A549 (cell line): ENCODE data around the gene DNAJC16. TPM values are rescaled to one million over a fixed set of nuclear protein-coding genes. Genes with fewer than 3 reads are reported as not detected.

Experiments
- ATAC-seq, 2 experiments: fragments of 200-7000 bp in 1 of 2; fragments of >200 bp in 1 of 2; cut with Nextera tagmentation in 1 of 2; cut with Tn5 transposase in 1 of 2; 3 replicates each; pipeline versions ENCODE4 v1.8.0 to v1.9.1; 2018 to 2020; ENCODE audit warnings: mild to moderate bottlenecking in 1 of 2, moderate library complexity in 1 of 2
- CTCF ChIA-PET: fragments of 300-600 bp; sonication (Branson Sonifier 250); formaldehyde crosslinking; extraction: SDS; loops from one replicate; lab custom pipeline; 2021; ENCODE audit warnings: antibody characterized with exemption, inconsistent platforms; lab: Yijun Ruan, JAX
- POLR2A ChIA-PET: fragments of 350-600 bp; formaldehyde crosslinking; extraction: SDS; loops from one replicate; lab custom pipeline; 2021; ENCODE audit warnings: antibody characterized with exemption, inconsistent platforms; lab: Yijun Ruan, JAX
- DNase-seq, 2 experiments: peaks; one replicate each; pipeline versions ENCODE4 v3.0.0 to v3.0.0-alpha.2; 2011 to 2016; ENCODE audit warnings: low read depth in 1 of 2, low spot score in 1 of 2
- FAIRE-seq: peaks from 2 replicates; lab custom pipeline; 2011; peaks lifted over from hg19 to GRCh38; lab: Jason Lieb, UNC
- H3K27ac ChIP-seq, 2 experiments: fragments of >200 bp; sonication (Bioruptor Twin); formaldehyde crosslinking; 3 replicates each; pipeline ENCODE4 v1.5.1; 2016 to 2017
- H3K4me1 ChIP-seq: fragments of >200 bp; sonication (Bioruptor Twin); formaldehyde crosslinking; 3 replicates; pipeline ENCODE4 v1.6.1; 2016
- H3K4me2 ChIP-seq: fragments of >200 bp; sonication (Bioruptor Twin); formaldehyde crosslinking; 3 replicates; pipeline ENCODE4 v1.6.1; 2016
- H3K4me3 ChIP-seq: fragments of >200 bp; sonication (Bioruptor Twin); formaldehyde crosslinking; 3 replicates; pipeline ENCODE4 v1.5.1; 2016
- H3K9me3 ChIP-seq: fragments of >200 bp; sonication (Bioruptor Twin); formaldehyde crosslinking; 3 replicates; pipeline ENCODE4 v1.6.1; 2016
- BCL3 ChIP-seq: fragments of >200 bp; sonication (Bioruptor Twin); formaldehyde crosslinking; IDR thresholded peaks from 3 replicates; pipeline ENCODE4 v1.6.1; 2016
- BHLHE40 ChIP-seq: IDR thresholded peaks from 2 replicates; pipeline ENCODE4 v1.6.1; 2012; ENCODE audit warnings: low read depth, low read length, inconsistent platforms
- CEBPB ChIP-seq, 2 experiments: fragments of >200 bp in 1 of 2; sonication (Bioruptor Twin) in 1 of 2; formaldehyde crosslinking in 1 of 2; IDR thresholded peaks; 2 replicates each; pipeline ENCODE4 v1.6.1; 2012 to 2016
- CHD4 ChIP-seq: fragments of 200-600 bp; sonication (generic); IDR thresholded peaks from 2 replicates; pipeline ENCODE4 v1.6.1; 2016; ENCODE audit warnings: antibody characterized with exemption, mild to moderate bottlenecking, borderline replicate concordance
- EHF ChIP-seq: fragments of 250-450 bp; sonication (Bioruptor Pico); IDR thresholded peaks from 2 replicates; pipeline ENCODE4 v1.5.0; 2020; ENCODE audit warnings: mild to moderate bottlenecking
- ELK1 ChIP-seq: fragments of 150-350 bp; IDR thresholded peaks from 2 replicates; pipeline ENCODE4 v1.6.1; 2014; ENCODE audit warnings: low read depth, mild to moderate bottlenecking, low read length
- FOSL2 ChIP-seq, 2 experiments: fragments of 450-650 bp in 1 of 2; fragments of >200 bp in 1 of 2; sonication (Bioruptor Twin) in 1 of 2; formaldehyde crosslinking; IDR thresholded peaks; 2 replicates each; pipeline versions ENCODE4 v1.5.0 to v1.6.1; 2016 to 2020; ENCODE audit warnings: mild to moderate bottlenecking in 1 of 2, moderate library complexity in 1 of 2
- GATA3 ChIP-seq: IDR thresholded peaks from 2 replicates; pipeline ENCODE4 v1.6.1; 2012; ENCODE audit warnings: borderline replicate concordance
- HDAC2 ChIP-seq: fragments of 200-600 bp; sonication (generic); IDR thresholded peaks from 2 replicates; pipeline ENCODE4 v1.6.1; 2016
- HOXA7 ChIP-seq: fragments of 250-450 bp; sonication (Bioruptor Pico); IDR thresholded peaks from 2 replicates; pipeline ENCODE4 v1.5.0; 2020; ENCODE audit warnings: mild to moderate bottlenecking, moderate library complexity
- JUN ChIP-seq, 2 experiments: fragments of >200 bp; sonication (Bioruptor Twin); formaldehyde crosslinking; IDR thresholded peaks; 2 replicates in 1 of 2; 3 replicates in 1 of 2; pipeline ENCODE4 v1.6.1; 2016 to 2017
- MAX ChIP-seq: IDR thresholded peaks from 2 replicates; pipeline ENCODE4 v1.6.1; 2012
- MYC ChIP-seq: IDR thresholded peaks from 2 replicates; pipeline ENCODE4 v1.6.1; 2012; ENCODE audit warnings: mild to moderate bottlenecking, inconsistent platforms, low read length, improper control_type of control experiment, borderline replicate concordance
- PBX3 ChIP-seq: IDR thresholded peaks from 2 replicates; pipeline ENCODE4 v1.6.1; 2012
- POLR2AphosphoS2 ChIP-seq: conservative IDR thresholded peaks from 2 replicates; pipeline ENCODE4 v1.6.1; 2012; ENCODE audit warnings: low read length, improper control_type of control experiment, inconsistent platforms
- RAD21 ChIP-seq, 2 experiments: fragments of >200 bp in 1 of 2; sonication (Bioruptor Twin) in 1 of 2; formaldehyde crosslinking in 1 of 2; IDR thresholded peaks in 1 of 2; conservative IDR thresholded peaks in 1 of 2; 2 replicates in 1 of 2; 3 replicates in 1 of 2; pipeline ENCODE4 v1.6.1; 2012 to 2018; ENCODE audit warnings: inconsistent platforms in 1 of 2
- RNF2 ChIP-seq: fragments of 200-600 bp; sonication (generic); IDR thresholded peaks from 2 replicates; pipeline ENCODE4 v1.6.1; 2016; ENCODE audit warnings: low read depth, mild to moderate bottlenecking, antibody characterized with exemption, moderate library complexity, borderline replicate concordance
- ZFP36 ChIP-seq: fragments of 450-650 bp; IDR thresholded peaks from 2 replicates; pipeline ENCODE4 v1.6.1; 2014; ENCODE audit warnings: borderline replicate concordance; ENCODE audit not compliant: partially characterized antibody
- WGBS: methylation state at CpG from one replicate; pipeline ENCODE4 v1.1.6; 2017; ENCODE audit errors: missing lambda C conversion rate; 5-methylcytosine and 5-hydroxymethylcytosine counted together
- polyA plus RNA-seq, 4 experiments: library from polyadenylated mRNA; depleted of rRNA in 3 of 4; stranded (reverse); fragments of >200 nt; fragmentation: RNase III in 1 of 4; extraction: RNeasy Plus Mini Kit Qiagen cat#74134 plus additional on column Dnase treatment in 1 of 4; gene quantifications; 2 replicates in 3 of 4; 3 replicates in 1 of 4; pipeline ENCODE4 v1.2.3, GENCODE V29; 2011 to 2017

DNAJC16 gene
- polyA plus RNA-seq, 2 of the 4 experiments (the other 2 are of a cell fraction), result 4.6 to 12.5 TPM

GRCh38 chr1:15543589-15544568, 17.2 kb downstream of the DNAJC16 start:
- no peak for ATAC-seq
- Histone ChIP-seq H3K4me3 (no peak overlapping the region), H3K4me2 (no peak overlapping the region), H3K4me1 (no peaks in the 10 kb centered on the region), H3K27ac (no peak overlapping the region), H3K9me3 (no peaks in the 10 kb centered on the region)
- FAIRE-seq, result no peak
- CTCF ChIA-PET, result no interaction called here
- TF ChIP-seq RNF2 (no peak), RAD21 (conservative IDR thresholded peaks at IDR 0.05 in 1 of 2, IDR thresholded peaks at IDR 0.05 in 1 of 2) (no peak), MAX (no peak), BHLHE40 (no peak), HDAC2 (no peak), PBX3 (no peak)
- 86% methylated on average over 12 of the region's 12 CpGs for WGBS
- no peak for DNase-seq
- POLR2A ChIA-PET, result no interaction called here

- TF ChIP-seq HOXA7 (CRISPR knock-in tag) (no peak), BCL3 (no peak), FOSL2 (IDR thresholded peaks at IDR 0.05) (no peak), FOSL2 (CRISPR knock-in tag; IDR thresholded peaks at IDR 0.05) (no peak), GATA3 (no peak)
- WGBS, result 89% methylated on average over 2 of the region's 2 CpGs
- ATAC-seq (no peak), FAIRE-seq (no peak), DNase-seq (no peak)
- H3K27ac ChIP-seq, result no peak overlapping the region
- H3K4me3 ChIP-seq, result no peak overlapping the region
- POLR2A ChIA-PET, result no interaction called here
- no peaks in the 10 kb centered on the region for H3K9me3 ChIP-seq
- CTCF ChIA-PET, result no interaction called here
- no peak overlapping the region for H3K4me2 ChIP-seq
- H3K4me1 ChIP-seq, result no peaks in the 10 kb centered on the region
These were observed 20.0 kb downstream of the DNAJC16 start for GRCh38 chr1:15546641-15547040.

GRCh38 chr1:15550573-15550972, 23.9 kb downstream of the DNAJC16 start:
- H3K27ac ChIP-seq, result no peak overlapping the region
- TF ChIP-seq GATA3 (no peak), MYC (no peak), RNF2 (no peak), EHF (CRISPR knock-in tag) (no peak), JUN (IDR thresholded peaks at IDR 0.05) (no peak), CEBPB (IDR thresholded peaks at IDR 0.05) (no peak), HDAC2 (no peak), ZFP36 (no peak), CHD4 (no peak), POLR2AphosphoS2 (no peak), ELK1 (no peak)
- TF ChIP-seq, all 56 proteins: peak for 0
- ATAC-seq (no peak), DNase-seq (no peak), FAIRE-seq (no peak)
- no peak overlapping the region for H3K4me2 ChIP-seq
- H3K4me3 ChIP-seq, result no peak overlapping the region
- CTCF ChIA-PET, result no interaction called here
- POLR2A ChIA-PET, result no interaction called here
- H3K4me1 ChIP-seq, result no peaks in the 10 kb centered on the region
- 94% methylated on average over 6 of the region's 6 CpGs for WGBS
- H3K9me3 ChIP-seq, result no peaks in the 10 kb centered on the region
